Activated CD4-positive, alpha-beta T cell treated with anti-CD3 and anti-CD28 coated beads, Interleukin-2, amount 50 U/mL, for 16 hours (primary cell): ENCODE results near the gene POLR3H.

Experiments used
- DNase-seq: peaks from one replicate; pipeline ENCODE4 v3.0.0-alpha.2; 2020

The POLR3H gene

DNA sequence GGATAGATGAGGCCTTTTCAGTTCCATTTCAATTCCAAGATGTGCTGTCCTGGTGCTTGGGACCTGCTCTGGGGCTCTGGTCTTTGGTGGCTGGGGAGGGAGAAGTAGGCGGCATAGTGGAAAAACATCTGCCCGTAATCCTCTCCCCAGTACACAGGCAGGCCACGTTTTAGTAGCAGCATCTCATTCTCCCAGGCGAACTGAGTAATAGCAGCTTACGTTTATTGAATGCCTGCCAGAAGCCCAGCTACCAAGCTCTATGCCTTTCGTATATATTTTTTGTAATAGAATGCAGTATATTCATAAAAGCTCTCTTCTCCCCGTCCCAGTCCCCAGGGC lies 63.9 kb downstream of the POLR3H start:
- no peak for DNase-seq

DNA sequence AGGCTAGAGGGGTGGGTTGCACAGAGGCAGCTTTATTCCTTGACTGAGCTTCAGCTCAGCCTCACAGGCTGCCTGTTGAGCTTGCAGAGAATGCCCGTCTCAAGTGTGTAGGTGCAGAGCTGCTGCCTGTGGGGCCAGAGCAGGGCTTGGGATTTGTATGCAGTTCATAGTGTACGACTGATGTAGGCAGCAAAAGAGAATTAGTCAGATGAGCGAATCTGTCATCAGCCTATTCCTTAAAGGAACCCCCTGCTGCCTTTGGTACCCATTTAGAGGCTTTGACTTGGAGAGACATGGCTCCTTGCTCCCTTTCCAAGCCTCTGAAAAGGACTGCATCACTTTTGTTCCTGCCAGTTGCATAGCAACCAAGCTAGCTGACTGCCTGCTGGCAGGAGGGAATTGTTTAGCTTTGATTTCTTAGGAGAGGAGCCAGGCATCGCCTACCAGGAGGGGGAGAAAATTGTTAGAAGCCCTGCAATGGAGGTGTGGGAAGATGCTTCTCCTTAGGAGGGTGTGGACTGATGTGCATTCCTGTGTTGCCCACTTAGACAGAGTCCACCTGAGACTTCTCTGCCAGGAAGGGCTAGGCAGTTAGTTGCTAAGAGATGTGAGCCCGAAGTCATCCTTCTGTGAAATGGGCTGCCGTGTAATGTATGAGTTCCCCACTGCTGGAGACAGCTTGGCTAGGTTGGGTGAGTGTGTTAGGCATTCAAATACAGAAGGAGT lies 64.4 kb downstream of the POLR3H start:
- no peak for DNase-seq

GRCh38 chr22:41478891-41479521 lies 65.3 kb downstream of the POLR3H start:
- no peak for DNase-seq

DNA sequence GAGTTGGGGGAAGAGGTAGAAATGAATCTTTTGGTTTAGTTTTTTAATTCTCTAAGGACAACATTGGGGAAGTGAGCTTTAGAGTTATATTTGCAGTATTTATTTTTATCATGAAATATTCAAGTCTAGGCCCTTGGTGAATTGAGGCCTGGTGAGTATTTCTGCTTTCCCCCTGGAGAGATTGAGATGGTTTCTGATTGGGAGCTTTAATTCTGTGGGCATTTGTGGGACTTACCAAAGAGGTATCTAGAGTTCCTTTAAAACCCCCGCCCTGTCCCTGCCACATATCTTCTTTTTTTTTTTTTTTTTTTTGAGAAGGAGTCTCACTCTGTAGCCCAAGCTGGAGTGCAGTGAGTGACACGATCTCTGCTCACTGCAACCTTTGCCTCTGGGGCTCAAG lies 65.8 kb downstream of the POLR3H start:
- no peak for DNase-seq
